ENCODE measurements around the gene UBD.

GRCh38 chr6:29567541-29567940 is 8.0 kb upstream of the UBD start:
- TF ChIP-seq CBX3 (IDR thresholded peaks at IDR 0.05; ENCODE audit: low read depth): no peak
- TF ChIP-seq, protein P1, sequence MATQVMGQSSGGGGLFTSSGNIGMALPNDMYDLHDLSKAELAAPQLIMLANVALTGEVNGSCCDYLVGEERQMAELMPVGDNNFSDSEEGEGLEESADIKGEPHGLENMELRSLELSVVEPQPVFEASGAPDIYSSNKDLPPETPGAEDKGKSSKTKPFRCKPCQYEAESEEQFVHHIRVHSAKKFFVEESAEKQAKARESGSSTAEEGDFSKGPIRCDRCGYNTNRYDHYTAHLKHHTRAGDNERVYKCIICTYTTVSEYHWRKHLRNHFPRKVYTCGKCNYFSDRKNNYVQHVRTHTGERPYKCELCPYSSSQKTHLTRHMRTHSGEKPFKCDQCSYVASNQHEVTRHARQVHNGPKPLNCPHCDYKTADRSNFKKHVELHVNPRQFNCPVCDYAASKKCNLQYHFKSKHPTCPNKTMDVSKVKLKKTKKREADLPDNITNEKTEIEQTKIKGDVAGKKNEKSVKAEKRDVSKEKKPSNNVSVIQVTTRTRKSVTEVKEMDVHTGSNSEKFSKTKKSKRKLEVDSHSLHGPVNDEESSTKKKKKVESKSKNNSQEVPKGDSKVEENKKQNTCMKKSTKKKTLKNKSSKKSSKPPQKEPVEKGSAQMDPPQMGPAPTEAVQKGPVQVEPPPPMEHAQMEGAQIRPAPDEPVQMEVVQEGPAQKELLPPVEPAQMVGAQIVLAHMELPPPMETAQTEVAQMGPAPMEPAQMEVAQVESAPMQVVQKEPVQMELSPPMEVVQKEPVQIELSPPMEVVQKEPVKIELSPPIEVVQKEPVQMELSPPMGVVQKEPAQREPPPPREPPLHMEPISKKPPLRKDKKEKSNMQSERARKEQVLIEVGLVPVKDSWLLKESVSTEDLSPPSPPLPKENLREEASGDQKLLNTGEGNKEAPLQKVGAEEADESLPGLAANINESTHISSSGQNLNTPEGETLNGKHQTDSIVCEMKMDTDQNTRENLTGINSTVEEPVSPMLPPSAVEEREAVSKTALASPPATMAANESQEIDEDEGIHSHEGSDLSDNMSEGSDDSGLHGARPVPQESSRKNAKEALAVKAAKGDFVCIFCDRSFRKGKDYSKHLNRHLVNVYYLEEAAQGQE (IDR thresholded peaks at IDR 0.05; ENCODE audit: low read depth): no peak
- TF ChIP-seq, protein P2, sequence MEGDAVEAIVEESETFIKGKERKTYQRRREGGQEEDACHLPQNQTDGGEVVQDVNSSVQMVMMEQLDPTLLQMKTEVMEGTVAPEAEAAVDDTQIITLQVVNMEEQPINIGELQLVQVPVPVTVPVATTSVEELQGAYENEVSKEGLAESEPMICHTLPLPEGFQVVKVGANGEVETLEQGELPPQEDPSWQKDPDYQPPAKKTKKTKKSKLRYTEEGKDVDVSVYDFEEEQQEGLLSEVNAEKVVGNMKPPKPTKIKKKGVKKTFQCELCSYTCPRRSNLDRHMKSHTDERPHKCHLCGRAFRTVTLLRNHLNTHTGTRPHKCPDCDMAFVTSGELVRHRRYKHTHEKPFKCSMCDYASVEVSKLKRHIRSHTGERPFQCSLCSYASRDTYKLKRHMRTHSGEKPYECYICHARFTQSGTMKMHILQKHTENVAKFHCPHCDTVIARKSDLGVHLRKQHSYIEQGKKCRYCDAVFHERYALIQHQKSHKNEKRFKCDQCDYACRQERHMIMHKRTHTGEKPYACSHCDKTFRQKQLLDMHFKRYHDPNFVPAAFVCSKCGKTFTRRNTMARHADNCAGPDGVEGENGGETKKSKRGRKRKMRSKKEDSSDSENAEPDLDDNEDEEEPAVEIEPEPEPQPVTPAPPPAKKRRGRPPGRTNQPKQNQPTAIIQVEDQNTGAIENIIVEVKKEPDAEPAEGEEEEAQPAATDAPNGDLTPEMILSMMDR (IDR thresholded peaks at IDR 0.05 in 2 of 3, conservative IDR thresholded peaks at IDR 0.05 in 1 of 3; ENCODE audit: borderline replicate concordance in 1 of 3, insufficient read depth in 1 of 3, low read depth in 2 of 3, low read length in 2 of 3): no peak
- no peak for TF ChIP-seq SIN3A (IDR thresholded peaks at IDR 0.05; ENCODE audit: low read depth)
- no peak for TF ChIP-seq FOSL1 (IDR thresholded peaks at IDR 0.05; ENCODE audit: low read depth)
- no peak for TF ChIP-seq SP1 (IDR thresholded peaks at IDR 0.05; ENCODE audit: low read depth)
- no peak for TF ChIP-seq RAD21 (IDR thresholded peaks at IDR 0.05; ENCODE audit: low read depth)
- no peak for TF ChIP-seq TCF7L2 (IDR thresholded peaks at IDR 0.05; ENCODE audit: borderline replicate concordance, extremely low read depth, insufficient read depth, insufficient read length)
- TF ChIP-seq JUND (IDR thresholded peaks at IDR 0.05): no peak
- no peak for TF ChIP-seq POLR2A (IDR thresholded peaks at IDR 0.05; ENCODE audit: borderline replicate concordance, extremely low read depth, insufficient read depth, insufficient read length)
- no peak for TF ChIP-seq YY1 (IDR thresholded peaks at IDR 0.05; ENCODE audit: extremely low read depth, insufficient replicate concordance, low read depth, low read length)

Data from HCT116 (cell line).